ENCODE data around the gene ATRIP. TPM values are rescaled to one million over a fixed set of nuclear protein-coding genes. Genes with fewer than 3 reads are reported as not detected.

ATRIP gene
- total RNA-seq, 1 experiment from 2014 or later, result 12.5 TPM

DNA sequence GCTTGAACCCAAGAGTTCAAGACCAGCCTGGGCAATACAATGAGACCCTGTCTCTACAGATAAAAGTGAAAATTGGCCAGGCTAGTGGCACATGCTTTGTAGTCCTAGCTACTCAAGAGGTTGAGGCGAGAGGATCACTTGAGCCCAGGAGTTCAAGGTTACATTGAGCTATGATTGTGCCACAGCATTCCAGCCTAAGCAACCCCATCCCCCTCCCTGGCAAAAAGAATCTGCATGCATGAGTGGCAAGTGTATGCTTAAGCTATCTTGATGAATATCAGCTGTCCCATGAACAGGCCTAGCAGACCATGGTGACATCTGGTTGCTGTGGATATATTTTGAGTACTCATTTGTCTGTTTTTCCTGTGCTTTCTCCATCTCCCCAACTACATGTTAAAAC, 4.7 kb downstream of the ATRIP start:
- H3K27me3 Mint-ChIP-seq (ENCODE audit: unreplicated experiment), result no peaks in the 10 kb centered on the region
- no TSS peak for BruUV-seq (replicated peaks)
- peaks cover 28% of the 10 kb centered on the region for H3K36me3 Mint-ChIP-seq (ENCODE audit: insufficient read depth, unreplicated experiment)
- H3K27ac Mint-ChIP-seq (ENCODE audit: unreplicated experiment), result no peak overlapping the region
- CTCF ChIA-PET, result interaction anchor here (0.6 to 0.7 kb wide), 2 partner anchors 37 to 175 kb away, joined by 3 read pairs; no protein-coding TSS in a partner anchor
- TF ChIP-seq, protein P1, sequence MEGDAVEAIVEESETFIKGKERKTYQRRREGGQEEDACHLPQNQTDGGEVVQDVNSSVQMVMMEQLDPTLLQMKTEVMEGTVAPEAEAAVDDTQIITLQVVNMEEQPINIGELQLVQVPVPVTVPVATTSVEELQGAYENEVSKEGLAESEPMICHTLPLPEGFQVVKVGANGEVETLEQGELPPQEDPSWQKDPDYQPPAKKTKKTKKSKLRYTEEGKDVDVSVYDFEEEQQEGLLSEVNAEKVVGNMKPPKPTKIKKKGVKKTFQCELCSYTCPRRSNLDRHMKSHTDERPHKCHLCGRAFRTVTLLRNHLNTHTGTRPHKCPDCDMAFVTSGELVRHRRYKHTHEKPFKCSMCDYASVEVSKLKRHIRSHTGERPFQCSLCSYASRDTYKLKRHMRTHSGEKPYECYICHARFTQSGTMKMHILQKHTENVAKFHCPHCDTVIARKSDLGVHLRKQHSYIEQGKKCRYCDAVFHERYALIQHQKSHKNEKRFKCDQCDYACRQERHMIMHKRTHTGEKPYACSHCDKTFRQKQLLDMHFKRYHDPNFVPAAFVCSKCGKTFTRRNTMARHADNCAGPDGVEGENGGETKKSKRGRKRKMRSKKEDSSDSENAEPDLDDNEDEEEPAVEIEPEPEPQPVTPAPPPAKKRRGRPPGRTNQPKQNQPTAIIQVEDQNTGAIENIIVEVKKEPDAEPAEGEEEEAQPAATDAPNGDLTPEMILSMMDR (IDR thresholded peaks at IDR 0.05; ENCODE audit: unreplicated experiment), result no peak
- no peaks in the 10 kb centered on the region for H3K9me3 Mint-ChIP-seq (ENCODE audit: low read depth, unreplicated experiment)
- intact Hi-C loops (cut with micrococcal nuclease; ENCODE audit: unreplicated experiment), result no loop called here
- H3K4me1 Mint-ChIP-seq (ENCODE audit: low read depth, unreplicated experiment), result peaks cover 19% of the 10 kb centered on the region
- no peak for DNase-seq
- no peak overlapping the region for H3K4me3 Mint-ChIP-seq (ENCODE audit: low read depth, unreplicated experiment)

DNA sequence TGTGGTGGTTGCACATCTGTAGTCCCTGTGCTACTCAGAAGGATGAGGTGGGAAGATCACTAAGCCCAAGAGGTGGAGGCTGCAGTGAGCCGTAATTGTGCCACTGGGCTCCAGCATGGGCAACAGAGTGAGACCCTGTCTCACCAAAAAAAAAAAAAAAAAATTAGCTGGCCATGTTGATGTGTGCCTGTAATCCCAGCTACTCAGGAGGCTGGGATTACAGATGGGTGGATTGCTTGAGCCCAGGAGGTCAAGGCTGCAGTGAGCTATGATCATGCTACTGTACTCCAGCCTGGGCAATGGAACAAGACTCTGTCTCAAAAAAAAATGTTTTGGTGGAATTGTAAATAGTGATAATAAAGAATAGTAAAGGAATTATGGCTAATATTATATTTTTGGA, 9.9 kb downstream of the ATRIP start:
- BruUV-seq (replicated peaks), result no TSS peak
- intact Hi-C loops (cut with micrococcal nuclease; ENCODE audit: unreplicated experiment), result no loop called here
- Mint-ChIP-seq H3K4me3 (ENCODE audit: low read depth, unreplicated experiment) (no peak overlapping the region), H3K9me3 (ENCODE audit: low read depth, unreplicated experiment) (no peaks in the 10 kb centered on the region), H3K36me3 (ENCODE audit: insufficient read depth, unreplicated experiment) (peaks cover 3% of the 10 kb centered on the region), H3K27me3 (ENCODE audit: unreplicated experiment) (no peaks in the 10 kb centered on the region), H3K4me1 (ENCODE audit: low read depth, unreplicated experiment) (no peaks in the 10 kb centered on the region), H3K27ac (ENCODE audit: unreplicated experiment) (no peak overlapping the region)
- CTCF ChIA-PET, result no interaction called here
- TF ChIP-seq, protein P1 (IDR thresholded peaks at IDR 0.05; ENCODE audit: unreplicated experiment), result no peak
- DNase-seq, result no peak

DNA sequence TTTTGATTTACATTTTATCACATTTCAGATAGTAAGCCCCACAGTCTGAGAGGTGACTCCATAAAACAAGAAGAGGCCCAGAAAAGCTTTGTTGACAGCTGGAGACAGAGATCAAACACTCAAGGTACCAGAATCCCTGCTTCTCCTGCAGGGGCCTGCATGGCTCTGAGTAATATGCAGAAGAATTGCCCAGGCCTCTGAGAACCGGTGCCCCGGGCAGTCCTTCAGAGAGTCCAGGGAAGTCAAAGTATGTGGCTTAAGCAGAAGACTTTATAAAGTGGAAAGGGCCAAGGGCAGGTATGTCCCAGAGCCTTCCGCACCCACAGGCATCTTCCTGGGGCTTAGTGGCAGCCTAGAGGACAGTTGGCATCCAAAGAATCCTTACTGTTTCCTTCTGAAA, 12.8 kb downstream of the ATRIP start:
- H3K4me1 Mint-ChIP-seq (ENCODE audit: low read depth, unreplicated experiment), result no peaks in the 10 kb centered on the region
- CTCF ChIA-PET, result no interaction called here
- H3K27ac Mint-ChIP-seq (ENCODE audit: unreplicated experiment), result no peak overlapping the region
- H3K27me3 Mint-ChIP-seq (ENCODE audit: unreplicated experiment), result no peaks in the 10 kb centered on the region
- no TSS peak for BruUV-seq (replicated peaks)
- peaks cover 3% of the 10 kb centered on the region for H3K36me3 Mint-ChIP-seq (ENCODE audit: insufficient read depth, unreplicated experiment)
- H3K9me3 Mint-ChIP-seq (ENCODE audit: low read depth, unreplicated experiment), result no peaks in the 10 kb centered on the region
- no peak overlapping the region for H3K4me3 Mint-ChIP-seq (ENCODE audit: low read depth, unreplicated experiment)
- intact Hi-C loops (cut with micrococcal nuclease; ENCODE audit: unreplicated experiment), result no loop called here
- TF ChIP-seq, protein P1 (IDR thresholded peaks at IDR 0.05; ENCODE audit: unreplicated experiment), result no peak
- no peak for DNase-seq

DNA sequence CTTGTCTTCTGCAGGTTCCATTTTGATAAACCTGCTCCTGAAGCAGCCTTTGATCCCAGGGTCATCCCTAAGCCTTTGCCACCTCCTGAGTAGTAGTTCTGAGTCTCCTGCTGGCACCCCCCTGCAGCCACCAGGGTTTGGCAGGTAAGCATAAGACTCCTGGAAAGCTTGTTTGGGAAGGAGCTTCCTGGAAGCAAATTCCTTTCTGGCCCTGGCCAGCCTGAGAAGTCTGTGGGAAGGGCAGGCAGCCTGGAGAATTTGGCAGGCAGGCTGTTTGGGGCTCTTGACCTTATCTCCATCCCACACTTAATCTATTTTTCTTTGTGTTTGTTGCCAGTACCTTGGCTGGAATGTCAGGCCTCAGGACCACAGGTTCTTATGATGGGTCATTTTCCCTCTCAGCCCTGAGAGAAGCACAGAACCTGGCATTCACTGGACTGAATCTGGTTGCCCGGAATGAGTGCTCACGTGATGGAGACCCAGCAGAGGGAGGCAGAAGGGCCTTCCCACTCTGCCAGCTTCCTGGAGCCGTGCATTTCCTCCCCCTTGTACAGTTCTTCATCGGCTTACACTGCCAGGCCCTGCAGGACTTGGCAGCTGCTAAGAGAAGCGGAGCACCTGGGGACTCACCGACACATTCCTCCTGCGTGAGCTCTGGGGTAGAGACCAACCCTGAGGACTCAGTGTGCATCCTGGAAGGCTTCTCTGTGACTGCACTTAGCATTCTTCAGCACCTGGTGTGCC, 13.4 kb downstream of the ATRIP start:
- CTCF ChIA-PET, result interaction anchor here (0.6 kb wide), 1 partner anchor 80 kb away, joined by 4 read pairs; no protein-coding TSS in a partner anchor
- TF ChIP-seq, protein P1 (IDR thresholded peaks at IDR 0.05; ENCODE audit: unreplicated experiment), result no peak
- peaks cover 3% of the 10 kb centered on the region for H3K36me3 Mint-ChIP-seq (ENCODE audit: insufficient read depth, unreplicated experiment)
- H3K27ac Mint-ChIP-seq (ENCODE audit: unreplicated experiment), result no peak overlapping the region
- H3K27me3 Mint-ChIP-seq (ENCODE audit: unreplicated experiment), result no peaks in the 10 kb centered on the region
- intact Hi-C loops (cut with micrococcal nuclease; ENCODE audit: unreplicated experiment), result no loop called here
- H3K4me1 Mint-ChIP-seq (ENCODE audit: low read depth, unreplicated experiment), result no peaks in the 10 kb centered on the region
- DNase-seq, result no peak
- no peak overlapping the region for H3K4me3 Mint-ChIP-seq (ENCODE audit: low read depth, unreplicated experiment)
- H3K9me3 Mint-ChIP-seq (ENCODE audit: low read depth, unreplicated experiment), result no peaks in the 10 kb centered on the region
- no TSS peak for BruUV-seq (replicated peaks)
